Measurements from ENCODE around the gene CGB3. TPM values are rescaled to one million over a fixed set of nuclear protein-coding genes. Genes with fewer than 3 reads are reported as not detected.
A peak's percentile ranks its signal among the peaks of the same experiment; 100 is the strongest.

The CGB3 gene
- total RNA-seq, 3 donors from 2014 or later: not detected

GRCh38 chr19:48991873-48992580, 32.1 kb downstream of the CGB3 start:
- no peaks in the 10 kb centered on the region for H3K27me3 Mint-ChIP-seq (ENCODE audit: low read depth)
- peak overlapping the region; percentile 95 for H3K4me3 Mint-ChIP-seq
- H3K4me1 Mint-ChIP-seq (ENCODE audit: low read depth): peaks cover 40% of the 10 kb centered on the region
- DNase-seq (no peak), ATAC-seq (no peak)
- peaks cover 20% of the 10 kb centered on the region for H3K36me3 Mint-ChIP-seq (ENCODE audit: insufficient read depth)
- no peaks in the 10 kb centered on the region for H3K9me3 Mint-ChIP-seq

GRCh38 chr19:48991011-48991609, 33.0 kb downstream of the CGB3 start:
- DNase-seq: no peak
- Mint-ChIP-seq H3K9me3 (no peaks in the 10 kb centered on the region), H3K36me3 (ENCODE audit: insufficient read depth) (peaks cover 17% of the 10 kb centered on the region), H3K4me3 (no peak overlapping the region), H3K4me1 (ENCODE audit: low read depth) (peaks cover 40% of the 10 kb centered on the region), H3K27me3 (ENCODE audit: low read depth) (no peaks in the 10 kb centered on the region)
- ATAC-seq: no peak

DNA sequence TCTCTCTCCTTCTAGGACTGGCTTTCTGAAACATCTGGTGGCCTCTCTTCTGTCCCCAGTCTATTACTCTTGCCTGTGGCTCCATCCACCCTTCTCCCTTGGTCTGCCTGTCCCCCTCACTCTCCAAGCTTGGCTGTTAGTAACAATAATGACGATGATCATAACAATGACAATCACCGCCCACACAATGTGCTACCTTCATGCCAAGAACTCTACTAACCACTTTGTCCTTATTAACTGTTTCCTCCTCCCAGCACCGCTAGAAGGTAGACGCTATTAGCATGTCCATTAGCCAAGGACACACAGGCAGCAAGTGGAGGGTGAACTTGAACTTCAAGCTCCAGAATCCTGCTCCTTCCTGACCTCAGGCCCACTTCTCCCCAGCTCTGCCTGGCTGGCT, 33.7 kb downstream of the CGB3 start:
- ATAC-seq: no peak
- H3K4me3 Mint-ChIP-seq: no peak overlapping the region

DNA sequence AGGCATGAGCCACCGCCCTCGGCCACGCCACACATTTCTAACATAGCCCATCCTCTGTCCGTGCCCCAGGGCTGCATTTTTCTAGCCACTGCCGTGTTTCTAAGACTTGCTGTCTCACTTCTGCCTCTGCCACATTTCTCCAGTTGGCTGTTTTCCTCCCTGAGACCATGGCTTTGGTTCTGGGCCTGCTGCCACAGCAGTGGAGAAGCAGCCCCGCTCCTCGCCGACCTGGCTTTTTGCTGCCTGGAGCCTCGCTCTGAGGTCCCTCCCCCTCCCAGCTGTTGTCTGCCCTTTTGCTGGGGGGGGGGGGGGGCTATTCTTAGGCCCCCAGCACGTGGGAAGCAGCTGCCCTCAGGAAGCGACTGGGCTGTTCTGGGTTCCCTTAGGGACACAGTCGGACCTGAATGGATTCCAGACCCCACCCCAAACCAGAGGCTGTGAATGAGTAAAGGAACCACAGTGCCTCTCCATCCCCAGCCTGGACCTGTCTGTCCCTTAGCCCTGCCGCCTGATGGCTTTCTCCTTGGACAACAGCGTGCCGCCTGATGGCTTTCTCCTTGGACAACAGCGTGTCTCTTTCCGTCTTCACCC, 34.3 kb downstream of the CGB3 start:
- H3K4me1 Mint-ChIP-seq (ENCODE audit: low read depth): peaks cover 34% of the 10 kb centered on the region
- DNase-seq (no peak), ATAC-seq (no peak)
- H3K4me3 Mint-ChIP-seq: no peak overlapping the region
- H3K27me3 Mint-ChIP-seq (ENCODE audit: low read depth): no peaks in the 10 kb centered on the region
- no peaks in the 10 kb centered on the region for H3K9me3 Mint-ChIP-seq
- peaks cover 15% of the 10 kb centered on the region for H3K36me3 Mint-ChIP-seq (ENCODE audit: insufficient read depth)

More for the DNA sequence above, 33.7 kb downstream of the CGB3 start:
- Mint-ChIP-seq H3K9me3 (no peaks in the 10 kb centered on the region), H3K27me3 (ENCODE audit: low read depth) (no peaks in the 10 kb centered on the region), H3K36me3 (ENCODE audit: insufficient read depth) (peaks cover 17% of the 10 kb centered on the region), H3K4me1 (ENCODE audit: low read depth) (peaks cover 40% of the 10 kb centered on the region)
- no peak for DNase-seq

- Mint-ChIP-seq H3K9me3 (no peaks in the 10 kb centered on the region), H3K4me1 (ENCODE audit: low read depth) (peaks cover 28% of the 10 kb centered on the region), H3K27me3 (ENCODE audit: low read depth) (no peaks in the 10 kb centered on the region), H3K4me3 (no peak overlapping the region), H3K36me3 (ENCODE audit: insufficient read depth) (peaks cover 13% of the 10 kb centered on the region)
- ATAC-seq (no peak), DNase-seq (no peak)
Measured at GRCh38 chr19:48988860-48989259, 35.3 kb downstream of the CGB3 start.

DNA sequence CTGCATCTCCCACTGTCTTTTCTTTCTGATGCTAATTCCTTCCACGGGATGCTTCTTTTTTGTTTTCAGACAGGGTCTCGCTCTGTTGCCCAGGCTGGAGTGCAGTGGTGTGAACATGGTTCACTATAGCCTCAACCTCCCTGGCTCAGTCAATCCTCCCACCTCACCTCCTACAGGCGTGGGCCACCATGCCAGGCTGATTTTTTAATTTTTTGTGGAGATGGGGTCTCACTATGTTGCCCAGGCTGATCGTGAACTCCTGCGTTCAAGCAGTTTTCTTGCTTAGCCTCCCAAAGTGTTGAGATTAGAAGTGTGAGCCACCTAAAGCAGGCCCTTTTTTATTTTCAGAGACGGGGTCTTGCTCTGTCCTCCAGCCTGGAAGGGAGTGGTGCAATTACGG, 35.8 kb downstream of the CGB3 start:
- H3K4me1 Mint-ChIP-seq (ENCODE audit: low read depth): peaks cover 26% of the 10 kb centered on the region
- no peaks in the 10 kb centered on the region for H3K9me3 Mint-ChIP-seq
- H3K27me3 Mint-ChIP-seq (ENCODE audit: low read depth): no peaks in the 10 kb centered on the region
- H3K36me3 Mint-ChIP-seq (ENCODE audit: insufficient read depth): peaks cover 15% of the 10 kb centered on the region
- ATAC-seq (no peak), DNase-seq (no peak)
- no peak overlapping the region for H3K4me3 Mint-ChIP-seq

DNA sequence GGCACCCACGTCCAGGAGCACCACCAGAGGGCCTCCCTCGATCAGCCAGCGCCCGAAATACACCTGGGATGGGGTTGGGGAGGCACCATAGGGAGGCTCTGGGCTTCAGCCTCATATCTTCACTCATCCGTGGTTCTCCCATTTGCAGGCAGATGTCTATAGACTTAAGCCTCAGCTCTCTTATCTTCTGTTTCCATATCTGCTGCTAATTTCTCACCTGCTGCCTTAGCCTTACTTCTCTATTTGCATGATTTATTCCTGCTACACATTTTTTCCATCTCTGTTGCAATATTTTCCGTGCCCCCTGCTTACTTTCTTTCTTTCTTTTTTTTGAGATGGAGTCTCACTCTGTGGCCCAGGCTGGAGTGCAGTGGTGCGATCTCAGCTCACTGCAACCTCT, 36.8 kb downstream of the CGB3 start:
- H3K9me3 Mint-ChIP-seq: no peaks in the 10 kb centered on the region
- H3K27me3 Mint-ChIP-seq (ENCODE audit: low read depth): no peaks in the 10 kb centered on the region
- ATAC-seq (no peak), DNase-seq (no peak)
- no peak overlapping the region for H3K4me3 Mint-ChIP-seq
- peaks cover 17% of the 10 kb centered on the region for H3K36me3 Mint-ChIP-seq (ENCODE audit: insufficient read depth)
- peaks cover 23% of the 10 kb centered on the region for H3K4me1 Mint-ChIP-seq (ENCODE audit: low read depth)

DNA sequence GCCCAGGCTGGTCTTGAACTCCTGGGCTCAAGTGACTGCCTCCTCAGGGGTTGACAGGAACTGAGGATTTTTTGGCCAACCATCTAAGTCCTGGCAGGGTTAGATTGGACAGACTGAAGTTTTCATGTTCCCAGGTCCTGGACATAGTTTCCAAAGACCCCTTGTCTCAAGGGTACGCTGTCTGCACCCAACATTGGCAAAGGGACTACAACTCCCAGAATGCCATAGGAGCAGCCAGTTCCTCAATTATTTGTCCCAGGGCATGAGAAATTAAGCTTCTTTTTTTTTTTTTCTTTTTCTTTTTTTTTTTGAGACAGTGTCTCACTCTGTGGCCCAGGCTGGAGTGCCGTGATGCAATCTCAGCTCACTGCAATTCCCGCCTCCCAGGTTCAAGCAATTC, 37.9 kb downstream of the CGB3 start:
- Mint-ChIP-seq H3K36me3 (ENCODE audit: insufficient read depth) (peaks cover 19% of the 10 kb centered on the region), H3K4me3 (no peak overlapping the region), H3K27me3 (ENCODE audit: low read depth) (no peaks in the 10 kb centered on the region), H3K4me1 (ENCODE audit: low read depth) (peaks cover 17% of the 10 kb centered on the region), H3K9me3 (no peaks in the 10 kb centered on the region)
- no peak for ATAC-seq
- no peak for DNase-seq

DNA sequence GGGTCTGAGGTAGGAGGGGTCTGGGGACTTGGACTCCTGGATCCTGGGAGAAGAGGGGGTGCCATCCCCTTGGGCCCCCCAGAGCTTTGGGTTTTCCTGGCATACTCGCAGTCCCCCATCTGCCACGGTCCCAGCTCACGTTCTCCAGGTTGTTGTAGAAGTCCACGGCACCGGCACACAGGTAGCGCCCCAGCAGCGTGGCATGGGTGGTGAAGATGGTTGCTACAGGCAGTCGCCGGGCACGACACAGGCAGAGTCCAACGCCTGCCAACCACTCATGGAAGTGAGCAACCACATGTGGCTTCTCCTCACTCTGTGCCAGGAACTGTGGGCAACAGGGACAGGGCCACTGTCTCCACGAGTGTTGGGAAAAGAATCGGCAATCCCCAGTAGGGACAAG, 38.4 kb downstream of the CGB3 start:
- H3K36me3 Mint-ChIP-seq (ENCODE audit: insufficient read depth): peaks cover 17% of the 10 kb centered on the region
- DNase-seq (no peak), ATAC-seq (no peak)
- peaks cover 12% of the 10 kb centered on the region for H3K4me1 Mint-ChIP-seq (ENCODE audit: low read depth)
- H3K27me3 Mint-ChIP-seq (ENCODE audit: low read depth): no peaks in the 10 kb centered on the region
- H3K9me3 Mint-ChIP-seq: no peaks in the 10 kb centered on the region
- no peak overlapping the region for H3K4me3 Mint-ChIP-seq

DNA sequence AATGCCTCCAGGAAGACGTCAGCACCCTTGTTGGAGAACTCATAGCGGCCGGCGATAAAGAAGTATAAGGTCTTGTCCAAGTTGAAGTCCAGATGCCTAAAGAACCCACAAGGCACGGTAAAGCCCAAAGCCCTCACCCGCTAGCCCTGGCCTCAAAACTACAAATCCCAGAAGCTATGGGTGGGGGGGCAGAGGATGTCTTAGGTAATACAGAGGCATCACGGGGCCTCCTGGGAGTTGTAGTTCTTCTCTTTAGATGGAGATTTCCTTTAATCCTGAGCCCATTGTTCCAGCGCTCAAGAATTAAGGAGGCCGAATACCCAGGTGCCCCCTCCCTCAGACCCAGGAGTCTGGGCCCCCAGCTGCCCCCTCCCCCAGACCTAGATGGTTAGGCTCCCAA, 41.9 kb downstream of the CGB3 start:
- no peaks in the 10 kb centered on the region for H3K9me3 Mint-ChIP-seq
- H3K27me3 Mint-ChIP-seq (ENCODE audit: low read depth): no peaks in the 10 kb centered on the region
- H3K4me1 Mint-ChIP-seq (ENCODE audit: low read depth): peaks cover under 1% of the 10 kb centered on the region
- ATAC-seq (no peak), DNase-seq (no peak)
- H3K4me3 Mint-ChIP-seq: no peak overlapping the region
- peaks cover 13% of the 10 kb centered on the region for H3K36me3 Mint-ChIP-seq (ENCODE audit: insufficient read depth)

GRCh38 chr19:48977061-48977460, 47.1 kb downstream of the CGB3 start:
- no peak for ATAC-seq
- peaks cover 12% of the 10 kb centered on the region for H3K36me3 Mint-ChIP-seq (ENCODE audit: insufficient read depth)
- H3K9me3 Mint-ChIP-seq: no peaks in the 10 kb centered on the region
- no peaks in the 10 kb centered on the region for H3K27me3 Mint-ChIP-seq (ENCODE audit: low read depth)
- no peak for DNase-seq
- no peaks in the 10 kb centered on the region for H3K4me1 Mint-ChIP-seq (ENCODE audit: low read depth)
- no peak overlapping the region for H3K4me3 Mint-ChIP-seq

DNA sequence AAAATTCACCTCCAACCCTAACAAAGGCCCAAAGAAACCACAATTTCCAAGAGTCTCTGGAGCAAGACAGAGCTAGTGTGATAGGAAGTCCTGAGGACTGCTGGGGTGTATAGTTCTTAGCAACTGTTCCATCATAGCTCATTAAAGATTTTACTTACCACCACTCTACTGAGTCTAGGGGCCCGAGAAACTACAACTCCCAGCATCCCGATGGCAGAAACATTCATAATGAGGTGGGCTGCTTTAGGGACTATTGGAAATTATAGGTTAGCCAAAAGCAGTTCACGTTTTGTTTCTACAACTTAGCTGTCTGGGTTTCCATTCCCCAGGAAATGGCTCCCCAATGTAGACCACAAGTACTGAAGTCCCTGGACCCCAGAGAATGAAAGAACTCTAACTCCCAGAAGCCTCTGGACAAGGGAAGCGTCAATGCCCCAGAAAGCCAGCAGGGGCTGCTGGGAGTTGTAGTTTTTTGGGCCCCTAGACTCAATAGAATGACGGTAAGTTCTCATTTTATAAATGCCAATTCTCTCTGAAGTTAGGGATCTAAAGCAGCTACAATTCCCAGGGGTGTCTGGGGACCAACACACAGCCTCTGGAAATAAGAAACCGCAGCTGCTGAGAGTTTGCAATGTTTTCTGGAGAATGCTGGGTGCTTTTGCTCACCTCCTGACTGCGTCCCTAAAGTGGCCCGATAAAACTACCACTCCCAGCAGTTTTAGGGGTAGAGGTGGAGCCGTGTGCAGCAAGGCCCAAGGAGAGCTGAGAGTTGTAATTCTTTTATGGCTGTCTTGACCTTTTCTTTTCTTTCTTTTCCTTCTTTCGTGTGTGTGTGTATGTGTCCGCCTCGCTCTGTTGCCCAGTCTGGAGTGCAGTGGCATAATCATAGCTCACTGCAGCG, 47.9 kb downstream of the CGB3 start:
- ATAC-seq (peak; percentile 87 to 90), DNase-seq (no peak)
- no peaks in the 10 kb centered on the region for H3K4me1 Mint-ChIP-seq (ENCODE audit: low read depth)
- H3K9me3 Mint-ChIP-seq: no peaks in the 10 kb centered on the region
- peaks cover 11% of the 10 kb centered on the region for H3K36me3 Mint-ChIP-seq (ENCODE audit: insufficient read depth)
- no peaks in the 10 kb centered on the region for H3K27me3 Mint-ChIP-seq (ENCODE audit: low read depth)
- H3K4me3 Mint-ChIP-seq: no peak overlapping the region

Measured in activated T-cell treated with anti-CD3 and anti-CD28 coated beads, Interleukin-2, amount 50 U/mL, for 4 hours (primary cell).